Stimulated activated CD4-positive, alpha-beta T cell treated with anti-CD3 and anti-CD28 coated beads, Interleukin-15, amount 100 ng/mL, for 24 hours (primary cell): Measurements from ENCODE around the gene C1orf146.
"Not testable (repeated sequence)": the region's sequence is repeated elsewhere in the genome, so short reads cannot be mapped to it uniquely, and the experiment has no call there.

Experiments
- DNase-seq: peaks from one replicate; pipeline ENCODE4 v3.0.0-alpha.2; 2020

C1orf146 gene

GRCh38 chr1:92276082-92276481 lies 58.4 kb downstream of the C1orf146 start:
- DNase-seq, result no peak

- DNase-seq, result no peak
These were observed 59.5 kb downstream of the C1orf146 start for GRCh38 chr1:92277105-92277723.

GRCh38 chr1:92279781-92280180 lies 62.1 kb downstream of the C1orf146 start:
- not testable (repeated sequence) for DNase-seq

GRCh38 chr1:92281411-92281810 lies 63.7 kb downstream of the C1orf146 start:
- DNase-seq, result not testable (repeated sequence)

- no peak for DNase-seq
These were observed 73.8 kb downstream of the C1orf146 start for GRCh38 chr1:92291372-92291999.
